H9 (cell line): ENCODE measurements around the gene ZCCHC7. TPM values are rescaled to one million over a fixed set of nuclear protein-coding genes. Genes with fewer than 3 reads are reported as not detected.

ENCODE experiments used
- DNase-seq: peaks from one replicate; pipeline ENCODE4 v3.0.0-alpha.2; 2017
- H2AFZ ChIP-seq: one replicate; pipeline ENCODE4 v1.6.1; 2013; ENCODE audit warnings: mild to moderate bottlenecking, low read length, control low read depth, moderate library complexity
- H2AK5ac ChIP-seq: 2 replicates; pipeline ENCODE4 v1.6.1; 2013; ENCODE audit warnings: low read length, control low read depth, mixed read lengths; ENCODE audit not compliant: insufficient read length
- H2BK120ac ChIP-seq: one replicate; pipeline ENCODE4 v1.6.1; 2013; ENCODE audit warnings: low read depth, mild to moderate bottlenecking, low read length, control low read depth, inconsistent platforms; ENCODE audit not compliant: poor library complexity, severe bottlenecking
- H2BK12ac ChIP-seq: 2 replicates; pipeline ENCODE4 v1.6.1; 2013; ENCODE audit warnings: low read length, control low read depth, mixed read lengths, low read depth; ENCODE audit not compliant: insufficient read length
- H2BK15ac ChIP-seq: 2 replicates; pipeline ENCODE4 v1.6.1; 2013; ENCODE audit warnings: low read depth, low read length, control low read depth
- H2BK20ac ChIP-seq: one replicate; pipeline ENCODE4 v1.6.1; 2013; ENCODE audit warnings: low read depth, mild to moderate bottlenecking, low read length, control low read depth, inconsistent platforms; ENCODE audit not compliant: poor library complexity, severe bottlenecking
- H2BK5ac ChIP-seq: 2 replicates; pipeline ENCODE4 v1.6.1; 2013; ENCODE audit warnings: low read length, control low read depth, mixed read lengths; ENCODE audit not compliant: insufficient read length
- H3K14ac ChIP-seq: 2 replicates; pipeline ENCODE4 v1.6.1; 2013; ENCODE audit warnings: low read length, control low read depth; ENCODE audit not compliant: insufficient read depth
- H3K18ac ChIP-seq: 2 replicates; pipeline ENCODE4 v1.6.1; 2013; ENCODE audit warnings: low read depth, mild to moderate bottlenecking, mixed read lengths, low read length, control low read depth; ENCODE audit not compliant: insufficient read length
- H3K23ac ChIP-seq: 2 replicates; pipeline ENCODE4 v1.6.1; 2013; ENCODE audit warnings: low read length, control low read depth, mixed read lengths, low read depth; ENCODE audit not compliant: insufficient read length
- H3K23me2 ChIP-seq: 2 replicates; pipeline ENCODE4 v1.6.1; 2013; ENCODE audit warnings: low read depth, mild to moderate bottlenecking, mixed read lengths, low read length, control low read depth; ENCODE audit not compliant: insufficient read length, poor library complexity, severe bottlenecking
- H3K27ac ChIP-seq: 2 replicates; pipeline ENCODE4 v1.5.1; 2013; ENCODE audit warnings: low read length, control low read depth, mixed read lengths, low read depth; ENCODE audit not compliant: insufficient read length
- H3K27me3 ChIP-seq: 2 replicates; pipeline ENCODE4 v1.6.1; 2013; ENCODE audit warnings: low read length, control low read depth, inconsistent platforms; ENCODE audit not compliant: insufficient read depth
- H3K4ac ChIP-seq: 2 replicates; pipeline ENCODE4 v1.6.1; 2013; ENCODE audit warnings: low read depth, mild to moderate bottlenecking, control low read depth, inconsistent platforms, low read length, moderate library complexity
- H3K4me1 ChIP-seq: 2 replicates; pipeline ENCODE4 v1.6.1; 2013; ENCODE audit warnings: low read length, control low read depth, inconsistent platforms; ENCODE audit not compliant: insufficient read depth
- H3K4me2 ChIP-seq: 2 replicates; pipeline ENCODE4 v1.6.1; 2013; ENCODE audit warnings: low read length, control low read depth, mixed read lengths; ENCODE audit not compliant: insufficient read length, insufficient read depth
- H3K56ac ChIP-seq: 2 replicates; pipeline ENCODE4 v1.6.1; 2013; ENCODE audit warnings: low read depth, mild to moderate bottlenecking, mixed read lengths, low read length, control low read depth; ENCODE audit not compliant: insufficient read length
- H3K79me1 ChIP-seq: 2 replicates; pipeline ENCODE4 v1.6.1; 2013; ENCODE audit warnings: low read depth, mild to moderate bottlenecking, moderate library complexity, low read length, control low read depth, inconsistent platforms; ENCODE audit not compliant: insufficient read depth, poor library complexity, severe bottlenecking
- H3K79me2 ChIP-seq: 2 replicates; pipeline ENCODE4 v1.6.1; 2013; ENCODE audit warnings: low read length, control low read depth, inconsistent platforms; ENCODE audit not compliant: insufficient read depth
- H3K9ac ChIP-seq: 2 replicates; pipeline ENCODE4 v1.6.1; 2013; ENCODE audit warnings: low read length, control low read depth, mixed read lengths; ENCODE audit not compliant: insufficient read length; ENCODE audit errors: extremely low read depth
- H3K9me3 ChIP-seq: one replicate; pipeline ENCODE4 v1.6.1; 2013; ENCODE audit warnings: low read depth, low read length, inconsistent platforms; ENCODE audit not compliant: control insufficient read depth
- H3T11ph ChIP-seq: one replicate; pipeline ENCODE4 v1.6.1; 2013; ENCODE audit warnings: mild to moderate bottlenecking, low read length, control low read depth, inconsistent platforms
- H4K20me1 ChIP-seq: one replicate; pipeline ENCODE4 v1.6.1; 2013; ENCODE audit not compliant: control insufficient read depth, insufficient read length, insufficient read depth
- H4K5ac ChIP-seq: 2 replicates; pipeline ENCODE4 v1.6.1; 2013; ENCODE audit warnings: low read depth, mild to moderate bottlenecking, mixed read lengths, low read length, control low read depth; ENCODE audit not compliant: insufficient read length
- H4K8ac ChIP-seq: replicated peaks from 2 replicates; pipeline ENCODE4 v1.6.1; 2013; ENCODE audit warnings: low read length, control low read depth, mixed read lengths, low read depth; ENCODE audit not compliant: insufficient read length
- H4K91ac ChIP-seq: 2 replicates; pipeline ENCODE4 v1.6.1; 2013; ENCODE audit warnings: low read depth, mild to moderate bottlenecking, moderate library complexity, mixed read lengths, low read length, control low read depth; ENCODE audit not compliant: insufficient read length
- H3K27ac Mint-ChIP-seq, 3 experiments: 2 replicates in 2 of 3; 3 replicates in 1 of 3; pipeline ENCODE4 v1.8.0; 2020 to 2021; ENCODE audit warnings: mixed read lengths in 3 of 3, mild to moderate bottlenecking in 1 of 3, moderate library complexity in 1 of 3
- H3K27me3 Mint-ChIP-seq: 2 replicates; pipeline ENCODE4 v1.8.0; 2021; ENCODE audit warnings: low read depth, mild to moderate bottlenecking, moderate library complexity, mixed read lengths
- H3K36me3 Mint-ChIP-seq, 3 experiments: 2 replicates in 2 of 3; 3 replicates in 1 of 3; pipeline ENCODE4 v1.8.0; 2020 to 2021; ENCODE audit warnings: low read depth in 3 of 3, mixed read lengths in 3 of 3; ENCODE audit not compliant: insufficient read depth in 1 of 3
- H3K4me1 Mint-ChIP-seq, 2 experiments: 2 replicates each; pipeline ENCODE4 v1.8.0; 2020; ENCODE audit warnings: mixed read lengths in 2 of 2
- H3K4me3 Mint-ChIP-seq, 2 experiments: 2 replicates in 1 of 2; 3 replicates in 1 of 2; pipeline ENCODE4 v1.8.0; 2020 to 2021; ENCODE audit warnings: mild to moderate bottlenecking in 2 of 2, mixed read lengths in 2 of 2, moderate library complexity in 1 of 2
- H3K9me3 Mint-ChIP-seq, 2 experiments: 2 replicates in 1 of 2; 3 replicates in 1 of 2; pipeline ENCODE4 v1.8.0; 2020; ENCODE audit warnings: mild to moderate bottlenecking in 2 of 2, mixed read lengths in 2 of 2, moderate library complexity in 1 of 2
- CTCF ChIP-seq: fragments of 200-600 bp; sonication (generic); conservative IDR thresholded peaks from 3 replicates; pipeline ENCODE4 v1.8.0; 2021; ENCODE audit warnings: antibody characterized with exemption, mild to moderate bottlenecking
- WGBS: extraction: QIAGEN DNeasy Blood & Tissue Kit; methylation state at CpG from one replicate; pipeline ENCODE4 v1.1.7; 2013; ENCODE audit warnings: missing lambda C conversion rate, low lambda C conversion rate, mixed read lengths; ENCODE audit not compliant: insufficient read length; ENCODE audit errors: extremely low coverage; 5-methylcytosine and 5-hydroxymethylcytosine counted together
- total RNA-seq: library from RNA; stranded (reverse); gene quantifications from 2 replicates; pipeline ENCODE4 v1.2.1, GENCODE V29; 2021

Gene ZCCHC7
- total RNA-seq, 1 experiment from 2014 or later: 20.3 TPM

- H3K56ac ChIP-seq: no peak overlapping the region
- H3K18ac ChIP-seq: no peak overlapping the region
- peak overlapping the region in 1 of 3 experiments; percentile 64; a peak in 2 of 7 replicates for H3K27ac Mint-ChIP-seq
- H4K91ac ChIP-seq: no peak overlapping the region
- H4K20me1 ChIP-seq: no peaks in the 10 kb centered on the region
- no peaks in the 10 kb centered on the region for H3K9me3 Mint-ChIP-seq
- H3K4me1 Mint-ChIP-seq: peaks cover 22 to 36% of the 10 kb centered on the region in 2 experiments
- no peaks in the 10 kb centered on the region for H3K9me3 ChIP-seq
- H3K23ac ChIP-seq: no peak overlapping the region
- no peak overlapping the region for H2BK120ac ChIP-seq
- no peak overlapping the region for H2BK20ac ChIP-seq
- H3K79me2 ChIP-seq: no peaks in the 10 kb centered on the region
- no peak overlapping the region for H3K4me3 Mint-ChIP-seq
- no peak overlapping the region for H4K8ac ChIP-seq
- TF ChIP-seq CTCF: no peak
- H3K4ac ChIP-seq: no peak overlapping the region
- no peak overlapping the region for H3K27ac ChIP-seq
- H3K9ac ChIP-seq: no peak overlapping the region
- DNase-seq: no peak
- no peaks in the 10 kb centered on the region for H3K79me1 ChIP-seq
- H2AFZ ChIP-seq: no peak overlapping the region
- WGBS: no CpG with 5 or more reads among the region's 2 CpGs
- H2BK15ac ChIP-seq: no peak overlapping the region
- H3T11ph ChIP-seq: no peak overlapping the region
- H4K5ac ChIP-seq: no peak overlapping the region
- H3K4me1 ChIP-seq: no peaks in the 10 kb centered on the region
- no peaks in the 10 kb centered on the region for H3K27me3 Mint-ChIP-seq
- no peaks in the 10 kb centered on the region for H3K27me3 ChIP-seq
- no peak overlapping the region for H3K4me2 ChIP-seq
- no peak overlapping the region for H3K14ac ChIP-seq
- no peak overlapping the region for H2BK5ac ChIP-seq
- no peaks in the 10 kb centered on the region for H3K23me2 ChIP-seq
- H2AK5ac ChIP-seq: no peak overlapping the region
- H2BK12ac ChIP-seq: no peak overlapping the region
- peaks cover 0 to 4% (median 2%) of the 10 kb centered on the region in 3 experiments; a peak in 1 of 7 replicates for H3K36me3 Mint-ChIP-seq
Measured at GRCh38 chr9:37146410-37146809, 26.0 kb downstream of the ZCCHC7 start.
